PC-9 (cell line): ENCODE data around the gene MMP24OS. TPM values are rescaled to one million over a fixed set of nuclear protein-coding genes. Genes with fewer than 3 reads are reported as not detected.

Source experiments
- BruUV-seq: library from RNA; stranded (reverse); fragments of 400-500 nt; replicated peaks from 2 replicates; lab custom pipeline; 2021; lab: Mats Ljungman, UMichigan
- CTCF ChIA-PET: fragments of 300-600 bp; sonication (Branson Sonifier 250); formaldehyde crosslinking; loops from one replicate; lab custom pipeline; 2022; ENCODE audit warnings: antibody characterized with exemption; lab: Charles Lee
- POLR2A ChIA-PET: fragments of 300-600 bp; sonication (Branson Sonifier 250); formaldehyde crosslinking; loops from one replicate; lab custom pipeline; 2022; ENCODE audit warnings: antibody characterized with exemption; ENCODE audit not compliant: unreplicated experiment; lab: Charles Lee
- DNase-seq, 2 experiments: peaks; one replicate each; pipeline versions ENCODE4 v3.0.0 to v3.0.0-alpha.2; 2015 to 2022; ENCODE audit warnings: mixed read lengths in 1 of 2
- H2AFZ ChIP-seq: fragments of 200-600 bp; sonication (generic); 2 replicates; pipeline ENCODE4 v1.8.1; 2017; ENCODE audit warnings: antibody characterized with exemption
- H3F3A ChIP-seq: fragments of 200-600 bp; sonication (generic); 2 replicates; pipeline ENCODE4 v1.8.1; 2017; ENCODE audit warnings: antibody characterized with exemption, mild to moderate bottlenecking, low read depth; ENCODE audit not compliant: insufficient read depth
- H3K27ac ChIP-seq: fragments of 200-600 bp; sonication (generic); 2 replicates; pipeline ENCODE4 v1.6.1; 2016; ENCODE audit warnings: mixed run types
- H3K27me3 ChIP-seq: fragments of 200-600 bp; sonication (generic); 2 replicates; pipeline ENCODE4 v1.6.1; 2016; ENCODE audit warnings: low read depth, mixed run types; ENCODE audit not compliant: insufficient read depth
- H3K36me3 ChIP-seq: fragments of 200-600 bp; sonication (generic); 2 replicates; pipeline ENCODE4 v1.6.1; 2016; ENCODE audit warnings: low read depth, mixed run types
- H3K4me1 ChIP-seq: fragments of 200-600 bp; sonication (generic); replicated peaks from 2 replicates; pipeline ENCODE4 v1.6.1; 2016; ENCODE audit warnings: mixed run types; ENCODE audit not compliant: insufficient read depth
- H3K4me2 ChIP-seq: fragments of 200-600 bp; sonication (generic); 2 replicates; pipeline ENCODE4 v1.6.1; 2017; ENCODE audit warnings: mixed run types
- H3K4me3 ChIP-seq: fragments of 200-600 bp; sonication (generic); 2 replicates; pipeline ENCODE4 v1.6.1; 2016; ENCODE audit warnings: mixed run types
- H3K79me2 ChIP-seq: fragments of 200-600 bp; sonication (generic); 2 replicates; pipeline ENCODE4 v1.6.1; 2017; ENCODE audit warnings: low read depth, mixed run types
- H3K9me2 ChIP-seq: fragments of 200-600 bp; sonication (generic); 2 replicates; pipeline ENCODE4 v1.8.1; 2017; ENCODE audit warnings: mild to moderate bottlenecking; ENCODE audit not compliant: insufficient read depth
- H3K9me3 ChIP-seq: fragments of 200-600 bp; sonication (generic); 2 replicates; pipeline ENCODE4 v1.8.1; 2016; ENCODE audit warnings: low read depth; ENCODE audit not compliant: insufficient read depth
- H4K20me1 ChIP-seq: fragments of 200-600 bp; sonication (generic); 2 replicates; pipeline ENCODE4 v1.8.1; 2017; ENCODE audit not compliant: insufficient read depth
- EZH2 ChIP-seq: fragments of 200-600 bp; sonication (generic); IDR thresholded peaks from 2 replicates; pipeline ENCODE4 v1.8.0; 2017; ENCODE audit warnings: antibody characterized with exemption, low read depth
- intact Hi-C: fragments of 100-400 bp; cut with micrococcal nuclease; formaldehyde crosslinking; loops from one replicate; pipeline ENCODE4 v1.10.0; 2022; ENCODE audit not compliant: unreplicated experiment
- total RNA-seq: library from RNA; stranded (reverse); gene quantifications from 2 replicates; pipeline ENCODE4 v1.2.3, GENCODE V29; 2021
- TF ChIP-seq, protein P1 (sequence below): fragments of 200-600 bp; sonication (generic); conservative IDR thresholded peaks from 2 replicates; pipeline ENCODE4 v1.6.1; 2017; ENCODE audit warnings: mixed run types, antibody characterized with exemption, mild to moderate bottlenecking, moderate library complexity

MMP24OS gene
- total RNA-seq, 1 experiment from 2014 or later: 59.3 TPM

GRCh38 chr20:35283441-35284266, 5.7 kb upstream of the MMP24OS start:
- Histone ChIP-seq H4K20me1 (peaks cover 34% of the 10 kb centered on the region), H2AFZ (peak overlapping the region; percentile 75), H3K36me3 (peaks cover 36% of the 10 kb centered on the region), H3K9me2 (no peaks in the 10 kb centered on the region), H3K4me3 (peak overlapping the region; percentile 88), H3K9me3 (no peaks in the 10 kb centered on the region), H3K79me2 (peaks cover 40% of the 10 kb centered on the region), H3K27me3 (no peaks in the 10 kb centered on the region), H3F3A (peaks cover 54% of the 10 kb centered on the region), H3K4me2 (peak overlapping the region; percentile 99), H3K4me1 (peaks cover 15% of the 10 kb centered on the region), H3K27ac (peak overlapping the region; percentile 82)
- peak in 1 of 2 experiments; percentile 86 for DNase-seq
- BruUV-seq: TSS peak; percentile 72
- CTCF ChIA-PET: interaction anchor here (0.6 to 1.0 kb wide), 2 partner anchors 19 to 166 kb away, joined by 3 to 4 read pairs; no protein-coding TSS in a partner anchor
- intact Hi-C loops: no loop called here
- no peak for TF ChIP-seq EZH2
- TF ChIP-seq, protein P1, sequence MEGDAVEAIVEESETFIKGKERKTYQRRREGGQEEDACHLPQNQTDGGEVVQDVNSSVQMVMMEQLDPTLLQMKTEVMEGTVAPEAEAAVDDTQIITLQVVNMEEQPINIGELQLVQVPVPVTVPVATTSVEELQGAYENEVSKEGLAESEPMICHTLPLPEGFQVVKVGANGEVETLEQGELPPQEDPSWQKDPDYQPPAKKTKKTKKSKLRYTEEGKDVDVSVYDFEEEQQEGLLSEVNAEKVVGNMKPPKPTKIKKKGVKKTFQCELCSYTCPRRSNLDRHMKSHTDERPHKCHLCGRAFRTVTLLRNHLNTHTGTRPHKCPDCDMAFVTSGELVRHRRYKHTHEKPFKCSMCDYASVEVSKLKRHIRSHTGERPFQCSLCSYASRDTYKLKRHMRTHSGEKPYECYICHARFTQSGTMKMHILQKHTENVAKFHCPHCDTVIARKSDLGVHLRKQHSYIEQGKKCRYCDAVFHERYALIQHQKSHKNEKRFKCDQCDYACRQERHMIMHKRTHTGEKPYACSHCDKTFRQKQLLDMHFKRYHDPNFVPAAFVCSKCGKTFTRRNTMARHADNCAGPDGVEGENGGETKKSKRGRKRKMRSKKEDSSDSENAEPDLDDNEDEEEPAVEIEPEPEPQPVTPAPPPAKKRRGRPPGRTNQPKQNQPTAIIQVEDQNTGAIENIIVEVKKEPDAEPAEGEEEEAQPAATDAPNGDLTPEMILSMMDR: no peak
- POLR2A ChIA-PET: interaction anchor here (0.6 to 1.2 kb wide), 4 partner anchors 22 to 170 kb away, joined by 3 to 15 read pairs (median 6); no protein-coding TSS in a partner anchor

- Histone ChIP-seq H3K9me2 (no peaks in the 10 kb centered on the region), H3K4me1 (peaks cover 21% of the 10 kb centered on the region), H3K9me3 (no peaks in the 10 kb centered on the region), H3F3A (peaks cover 60% of the 10 kb centered on the region), H4K20me1 (peaks cover 39% of the 10 kb centered on the region), H3K36me3 (peaks cover 41% of the 10 kb centered on the region), H3K27ac (no peak overlapping the region), H3K4me2 (no peak overlapping the region), H3K79me2 (peaks cover 47% of the 10 kb centered on the region), H3K4me3 (no peak overlapping the region), H2AFZ (no peak overlapping the region), H3K27me3 (no peaks in the 10 kb centered on the region)
- intact Hi-C loops: no loop called here
- ChIA-PET POLR2A (no interaction called here), CTCF (no interaction called here)
- TF ChIP-seq, protein P1: no peak
- TF ChIP-seq EZH2: no peak
- DNase-seq: no peak
- BruUV-seq: no TSS peak
Measured at GRCh38 chr20:35281506-35282101, 3.7 kb upstream of the MMP24OS start.

DNA sequence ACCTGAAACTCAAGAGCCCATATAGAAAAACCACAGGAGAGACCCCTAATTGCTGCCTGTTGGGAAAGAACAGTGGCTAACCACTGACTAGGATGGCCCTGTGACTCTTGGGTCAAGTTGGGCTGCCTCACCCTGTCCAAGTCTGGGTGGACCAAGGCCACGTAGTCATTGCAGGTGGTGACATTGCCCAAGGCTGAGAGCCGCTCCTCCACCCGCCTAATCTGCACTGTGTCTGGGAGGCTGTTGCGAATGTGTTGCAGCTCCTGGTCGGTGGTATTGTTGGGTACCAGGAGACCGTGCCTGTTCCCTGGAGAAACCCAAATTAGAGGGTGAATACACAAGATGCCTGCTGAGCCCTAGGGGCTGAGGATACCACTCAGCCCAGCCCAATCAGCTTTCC, 2.6 kb upstream of the MMP24OS start:
- Histone ChIP-seq H3K36me3 (peaks cover 41% of the 10 kb centered on the region), H3F3A (peaks cover 60% of the 10 kb centered on the region), H2AFZ (no peak overlapping the region), H3K4me3 (no peak overlapping the region), H4K20me1 (peaks cover 39% of the 10 kb centered on the region), H3K27me3 (no peaks in the 10 kb centered on the region), H3K4me1 (peaks cover 24% of the 10 kb centered on the region), H3K9me3 (no peaks in the 10 kb centered on the region), H3K27ac (no peak overlapping the region; the same call in 1 of the 2 replicates), H3K9me2 (no peaks in the 10 kb centered on the region), H3K79me2 (peaks cover 55% of the 10 kb centered on the region), H3K4me2 (no peak overlapping the region)
- no peak for DNase-seq
- TF ChIP-seq EZH2: no peak
- TF ChIP-seq, protein P1: no peak
- POLR2A ChIA-PET: no interaction called here
- no TSS peak for BruUV-seq
- CTCF ChIA-PET: no interaction called here
- intact Hi-C loops: no loop called here
